ENCODE data around the gene C1orf159. TPM values are rescaled to one million over a fixed set of nuclear protein-coding genes. Genes with fewer than 3 reads are reported as not detected.
A peak's percentile ranks its signal among the peaks of the same experiment; 100 is the strongest.

C1orf159 gene
- total and polyA plus RNA-seq, 3 donors from 2014 or later: 40.7 to 68.3 (median 50.7) TPM

DNA sequence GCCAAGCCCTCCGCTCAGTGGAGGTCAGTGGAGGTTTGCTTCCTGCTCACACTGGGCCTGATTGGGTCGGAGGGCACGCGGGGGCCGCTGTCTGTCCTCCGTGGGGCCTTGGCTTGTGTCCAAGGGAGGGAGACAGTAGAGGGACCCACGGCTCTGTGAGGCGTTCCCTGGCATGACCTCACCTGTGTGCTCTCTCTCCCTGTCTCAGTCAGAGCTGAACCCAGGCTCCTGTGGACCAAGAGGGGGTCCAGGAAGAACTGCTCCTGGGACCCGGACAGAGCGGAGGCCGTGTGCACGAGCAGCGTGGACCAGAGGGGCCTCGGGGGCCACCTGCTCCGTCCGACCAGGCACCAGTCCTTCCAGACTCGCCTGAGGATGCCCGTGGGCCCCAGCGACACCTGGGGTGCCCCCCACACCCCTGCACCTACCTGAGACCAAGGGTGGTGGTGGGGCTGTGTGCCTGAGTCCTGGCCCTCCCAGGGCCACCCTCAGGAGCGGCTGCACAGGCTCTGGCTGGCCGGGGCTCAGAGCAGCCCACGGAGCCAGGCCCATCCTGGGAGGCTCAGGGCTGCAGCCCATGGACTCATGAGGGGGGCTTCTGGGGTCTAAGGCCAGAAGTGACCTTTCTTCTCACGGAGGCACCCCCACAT, 44.5 kb upstream of the C1orf159 start:
- Histone ChIP-seq H3K27me3 (no peaks in the 10 kb centered on the region), H3K9me3 (no peaks in the 10 kb centered on the region), H3K4me3 (no peak overlapping the region), H3K27ac (no peak overlapping the region), H3K36me3 (ENCODE audit: low read depth, missing control alignments) (no peaks in the 10 kb centered on the region), H3K4me1 (peaks cover 8% of the 10 kb centered on the region)
- intact Hi-C loops (cut with DNase I; ENCODE audit: low total_unique reads): no loop called here
- DNase-seq: no peak
- no peak for TF ChIP-seq POLR2A (IDR thresholded peaks at IDR 0.05)
- TF ChIP-seq, protein P1, sequence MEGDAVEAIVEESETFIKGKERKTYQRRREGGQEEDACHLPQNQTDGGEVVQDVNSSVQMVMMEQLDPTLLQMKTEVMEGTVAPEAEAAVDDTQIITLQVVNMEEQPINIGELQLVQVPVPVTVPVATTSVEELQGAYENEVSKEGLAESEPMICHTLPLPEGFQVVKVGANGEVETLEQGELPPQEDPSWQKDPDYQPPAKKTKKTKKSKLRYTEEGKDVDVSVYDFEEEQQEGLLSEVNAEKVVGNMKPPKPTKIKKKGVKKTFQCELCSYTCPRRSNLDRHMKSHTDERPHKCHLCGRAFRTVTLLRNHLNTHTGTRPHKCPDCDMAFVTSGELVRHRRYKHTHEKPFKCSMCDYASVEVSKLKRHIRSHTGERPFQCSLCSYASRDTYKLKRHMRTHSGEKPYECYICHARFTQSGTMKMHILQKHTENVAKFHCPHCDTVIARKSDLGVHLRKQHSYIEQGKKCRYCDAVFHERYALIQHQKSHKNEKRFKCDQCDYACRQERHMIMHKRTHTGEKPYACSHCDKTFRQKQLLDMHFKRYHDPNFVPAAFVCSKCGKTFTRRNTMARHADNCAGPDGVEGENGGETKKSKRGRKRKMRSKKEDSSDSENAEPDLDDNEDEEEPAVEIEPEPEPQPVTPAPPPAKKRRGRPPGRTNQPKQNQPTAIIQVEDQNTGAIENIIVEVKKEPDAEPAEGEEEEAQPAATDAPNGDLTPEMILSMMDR (IDR thresholded peaks at IDR 0.05): no peak
- WGBS, 2 donors: 84 to 86% methylated on average over 14 to 23 of the region's 23 CpGs

DNA sequence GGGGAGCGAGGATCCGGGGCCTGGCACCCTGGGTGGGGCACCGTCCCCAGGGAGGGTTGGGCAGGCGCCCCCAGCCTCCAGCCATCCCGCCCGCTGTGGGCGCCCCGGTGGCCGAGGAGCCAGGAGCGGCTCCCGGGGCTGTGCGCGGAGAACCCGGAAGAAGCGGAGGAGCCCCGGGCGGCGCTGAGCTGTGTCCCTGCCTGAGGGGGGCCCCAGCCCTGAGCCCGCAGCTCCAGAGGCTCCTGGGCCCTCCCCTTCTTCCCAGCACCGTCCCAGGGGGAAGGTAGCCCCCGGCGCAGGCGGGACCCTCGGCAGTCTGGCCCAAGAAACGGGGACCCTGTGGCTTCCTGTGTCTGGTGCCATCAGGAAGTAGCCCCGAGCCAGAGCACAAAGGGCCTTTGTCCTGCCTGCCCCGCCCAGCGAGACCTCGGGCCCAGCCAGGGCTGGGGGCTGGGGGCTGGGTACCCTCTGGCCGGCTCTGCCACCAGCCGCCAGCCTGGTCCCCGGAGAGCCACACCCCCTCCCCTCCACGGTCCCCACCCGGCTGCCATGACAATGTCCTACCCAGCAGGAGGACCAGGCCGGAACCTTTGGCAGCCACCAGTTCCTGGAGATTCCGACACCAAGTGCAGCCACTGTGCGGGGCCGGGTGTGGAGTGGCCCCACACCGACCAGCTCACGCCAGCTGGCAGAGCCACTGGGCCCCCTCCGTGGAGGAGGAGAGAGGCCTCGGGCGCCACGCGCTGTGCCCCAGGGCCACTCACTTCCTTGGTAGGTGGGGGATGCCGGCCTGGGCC, 42.2 kb upstream of the C1orf159 start:
- H3K4me3 ChIP-seq: peak overlapping the region; percentile 13 to 71
- no peaks in the 10 kb centered on the region for H3K36me3 ChIP-seq (ENCODE audit: low read depth, missing control alignments)
- no peaks in the 10 kb centered on the region for H3K27me3 ChIP-seq
- peaks cover 8% of the 10 kb centered on the region for H3K4me1 ChIP-seq
- H3K9me3 ChIP-seq: no peaks in the 10 kb centered on the region
- H3K27ac ChIP-seq: peak overlapping the region; percentile 78 to 79
- WGBS, 2 donors: 29 to 57% methylated on average over 5 to 30 of the region's 46 CpGs
- TF ChIP-seq POLR2A (IDR thresholded peaks at IDR 0.05): no peak
- TF ChIP-seq, protein P1 (IDR thresholded peaks at IDR 0.05): no peak
- DNase-seq: peak; percentile 61
- intact Hi-C loops (cut with DNase I; ENCODE audit: low total_unique reads): no loop called here

DNA sequence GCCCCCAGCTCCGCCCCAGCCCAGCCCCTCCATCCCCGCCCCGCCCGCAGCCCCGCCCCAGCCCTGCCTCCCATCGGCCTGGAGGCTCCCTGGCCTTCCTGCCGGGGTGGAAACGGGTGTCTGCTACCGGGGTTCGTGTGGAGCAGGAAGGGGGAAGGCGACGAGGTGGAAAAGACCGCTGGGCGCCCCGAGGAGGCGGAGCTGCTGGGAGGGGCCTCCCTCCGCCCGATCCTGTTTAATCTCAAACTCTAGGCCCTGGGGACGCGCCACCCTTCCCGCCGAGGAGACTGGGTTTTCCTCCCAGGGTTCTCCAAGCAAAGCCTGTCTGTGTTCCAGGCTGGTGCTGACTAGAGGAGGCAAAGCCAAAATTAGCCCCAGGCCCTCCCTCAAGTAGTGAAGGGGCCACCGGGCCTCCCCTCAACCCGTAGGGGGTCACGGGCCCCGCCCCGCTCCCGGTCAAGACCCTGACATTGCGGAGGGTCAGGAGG, 41.6 kb upstream of the C1orf159 start:
- intact Hi-C loops (cut with DNase I; ENCODE audit: low total_unique reads): no loop called here
- no peaks in the 10 kb centered on the region for H3K9me3 ChIP-seq
- DNase-seq: peak; percentile 82
- 1% methylated on average over 29 of the region's 29 CpGs; no CpG with 5 or more reads in 1 of the 2 donors for WGBS, 2 donors
- H3K4me3 ChIP-seq: peak overlapping the region; percentile 13 to 71
- no peaks in the 10 kb centered on the region for H3K36me3 ChIP-seq (ENCODE audit: low read depth, missing control alignments)
- TF ChIP-seq POLR2A (IDR thresholded peaks at IDR 0.05): no peak
- TF ChIP-seq, protein P1 (IDR thresholded peaks at IDR 0.05): no peak
- no peaks in the 10 kb centered on the region for H3K27me3 ChIP-seq
- H3K4me1 ChIP-seq: peaks cover 8% of the 10 kb centered on the region
- peak overlapping the region; percentile 78 to 79 for H3K27ac ChIP-seq

DNA sequence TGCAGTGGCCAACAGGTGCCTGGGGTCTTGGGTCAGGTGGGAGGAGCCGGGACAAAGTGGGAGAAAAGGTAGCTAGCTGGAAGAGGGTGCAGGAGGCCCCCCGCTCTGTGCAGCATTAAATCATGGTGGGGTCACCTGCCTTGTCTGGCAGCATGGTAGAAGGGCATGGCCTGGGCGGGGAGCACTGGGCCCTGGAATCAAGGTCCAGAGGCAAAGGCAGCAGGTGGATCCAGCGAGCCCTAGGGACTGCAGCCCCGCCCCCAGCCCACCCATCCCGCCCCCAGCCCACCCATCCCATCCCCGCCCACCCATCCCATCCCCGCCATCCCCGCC, 41.1 kb upstream of the C1orf159 start:
- H3K27ac ChIP-seq: no peak overlapping the region
- DNase-seq: no peak
- TF ChIP-seq, protein P1 (IDR thresholded peaks at IDR 0.05): no peak
- no peak for TF ChIP-seq POLR2A (IDR thresholded peaks at IDR 0.05)
- peaks cover 8% of the 10 kb centered on the region for H3K4me1 ChIP-seq
- no peaks in the 10 kb centered on the region for H3K27me3 ChIP-seq
- no peaks in the 10 kb centered on the region for H3K9me3 ChIP-seq
- peak overlapping the region in 1 of 2 donors; percentile 71 for H3K4me3 ChIP-seq
- intact Hi-C loops (cut with DNase I; ENCODE audit: low total_unique reads): no loop called here
- WGBS, 2 donors: 31 to 39% methylated on average over 2 to 8 of the region's 9 CpGs
- H3K36me3 ChIP-seq (ENCODE audit: low read depth, missing control alignments): no peaks in the 10 kb centered on the region

Data from testis (tissue), 3 donors.